HEK293T (cell line): ENCODE measurements around the gene NLRP3.

Source experiments
- CTCF ChIA-PET: fragments of 350-600 bp; formaldehyde crosslinking; extraction: SDS; loops from one replicate; lab custom pipeline; 2021; ENCODE audit warnings: antibody characterized with exemption, inconsistent platforms; lab: Yijun Ruan, JAX
- POLR2A ChIA-PET: fragments of 350-600 bp; formaldehyde crosslinking; extraction: SDS; loops from one replicate; lab custom pipeline; 2020; ENCODE audit warnings: antibody characterized with exemption, inconsistent platforms; lab: Yijun Ruan, JAX
- DNase-seq: peaks from one replicate; pipeline ENCODE4 v3.0.0; 2012; ENCODE audit warnings: mixed read lengths; ENCODE audit errors: extremely low spot score
- ARNT ChIP-seq: fragments of 450-650 bp; IDR thresholded peaks from 2 replicates; pipeline ENCODE4 v1.6.1; 2017; ENCODE audit warnings: mild to moderate bottlenecking
- BHLHE40 ChIP-seq: fragments of 450-650 bp; IDR thresholded peaks from 2 replicates; pipeline ENCODE4 v1.6.1; 2016; ENCODE audit warnings: mild to moderate bottlenecking, moderate library complexity, borderline replicate concordance
- CTBP1 ChIP-seq: fragments of 450-650 bp; IDR thresholded peaks from 2 replicates; pipeline ENCODE4 v1.6.1; 2016; ENCODE audit warnings: borderline replicate concordance
- ELF4 ChIP-seq: fragments of 450-650 bp; IDR thresholded peaks from 2 replicates; pipeline ENCODE4 v1.6.1; 2017; ENCODE audit warnings: antibody characterized with exemption
- FOXA1 ChIP-seq: fragments of 450-650 bp; IDR thresholded peaks from 2 replicates; pipeline ENCODE4 v1.6.1; 2016; ENCODE audit warnings: mild to moderate bottlenecking
- FOXK2 ChIP-seq: fragments of 450-650 bp; IDR thresholded peaks from 2 replicates; pipeline ENCODE4 v1.6.1; 2016; ENCODE audit warnings: mild to moderate bottlenecking
- FOXM1 ChIP-seq: fragments of 450-650 bp; IDR thresholded peaks from 2 replicates; pipeline ENCODE4 v1.6.1; 2017; ENCODE audit warnings: mild to moderate bottlenecking, borderline replicate concordance
- HDGF ChIP-seq: fragments of 450-650 bp; IDR thresholded peaks from 2 replicates; pipeline ENCODE4 v1.6.1; 2017; ENCODE audit warnings: antibody characterized with exemption, borderline replicate concordance
- L3MBTL2 ChIP-seq: fragments of 450-650 bp; conservative IDR thresholded peaks from 2 replicates; pipeline ENCODE4 v1.6.1; 2016; ENCODE audit warnings: mild to moderate bottlenecking
- LEF1 ChIP-seq: fragments of 450-650 bp; IDR thresholded peaks from 2 replicates; pipeline ENCODE4 v1.6.1; 2017; ENCODE audit warnings: mild to moderate bottlenecking, borderline replicate concordance
- NFRKB ChIP-seq: fragments of 450-650 bp; IDR thresholded peaks from 2 replicates; pipeline ENCODE4 v1.6.1; 2016; ENCODE audit warnings: mild to moderate bottlenecking, moderate library complexity
- PKNOX1 ChIP-seq: fragments of 450-650 bp; IDR thresholded peaks from 2 replicates; pipeline ENCODE4 v1.6.1; 2016
- SP1 ChIP-seq: fragments of 450-650 bp; IDR thresholded peaks from 2 replicates; pipeline ENCODE4 v1.6.1; 2017
- SUZ12 ChIP-seq: fragments of 450-650 bp; IDR thresholded peaks from 2 replicates; pipeline ENCODE4 v1.6.1; 2016; ENCODE audit warnings: mild to moderate bottlenecking
- TARDBP ChIP-seq: fragments of 450-650 bp; IDR thresholded peaks from 2 replicates; pipeline ENCODE4 v1.6.1; 2016
- ZNF384 ChIP-seq: fragments of 450-650 bp; IDR thresholded peaks from 2 replicates; pipeline ENCODE4 v1.6.1; 2016

Gene NLRP3

GRCh38 chr1:247402120-247402675 is 13.8 kb upstream of the NLRP3 start:
- ChIA-PET POLR2A (no interaction called here), CTCF (no interaction called here)
- no peak for TF ChIP-seq LEF1
- no peak for TF ChIP-seq TARDBP
- no peak for TF ChIP-seq PKNOX1
- TF ChIP-seq FOXM1: no peak
- no peak for TF ChIP-seq SP1
- no peak for TF ChIP-seq NFRKB
- no peak for TF ChIP-seq ZNF384
- TF ChIP-seq ELF4: no peak
- no peak for TF ChIP-seq SUZ12
- TF ChIP-seq HDGF: no peak
- TF ChIP-seq L3MBTL2: no peak
- TF ChIP-seq FOXK2: no peak
- TF ChIP-seq BHLHE40: no peak
- TF ChIP-seq CTBP1: no peak
- no peak for TF ChIP-seq ARNT
- TF ChIP-seq FOXA1: no peak
- DNase-seq: no peak

- DNase-seq: no peak
- no peak for TF ChIP-seq L3MBTL2
- TF ChIP-seq PKNOX1: no peak
- CTCF ChIA-PET: no interaction called here
- POLR2A ChIA-PET: no interaction called here
Observed at GRCh38 chr1:247406014-247406656, 9.8 kb upstream of the NLRP3 start.

DNA sequence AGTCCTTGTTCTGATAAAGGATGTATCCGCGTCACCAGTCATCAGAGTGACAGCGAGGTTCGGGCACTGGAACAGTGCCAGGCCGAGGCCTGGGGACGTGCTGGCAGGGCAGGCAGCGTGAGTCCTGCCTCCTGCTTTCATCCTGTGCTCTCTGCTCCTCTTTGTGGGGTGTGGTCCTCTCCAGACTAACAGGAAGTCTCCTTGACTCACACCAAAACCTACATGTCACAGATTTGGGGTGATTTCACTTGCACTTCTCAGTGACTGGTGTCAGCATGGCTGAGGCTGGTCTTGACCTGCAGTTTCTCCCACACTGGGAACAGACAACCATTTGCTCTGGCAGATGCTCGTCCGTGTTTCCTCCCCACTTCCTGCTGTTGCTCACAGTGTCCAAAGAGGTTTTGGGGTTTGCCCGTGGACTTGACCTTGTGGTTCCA is 8.8 kb upstream of the NLRP3 start:
- POLR2A ChIA-PET: no interaction called here
- no peak for DNase-seq
- CTCF ChIA-PET: no interaction called here

GRCh38 chr1:247408100-247408499 is 7.9 kb upstream of the NLRP3 start:
- no peak for DNase-seq
- CTCF ChIA-PET: no interaction called here
- no peak for TF ChIP-seq ELF4
- TF ChIP-seq HDGF: no peak
- POLR2A ChIA-PET: no interaction called here

More for the DNA sequence above, 8.8 kb upstream of the NLRP3 start:
- TF ChIP-seq FOXA1 (no peak), PKNOX1 (no peak), SUZ12 (no peak), ELF4 (no peak), NFRKB (no peak), LEF1 (no peak), ZNF384 (no peak), ARNT (no peak), CTBP1 (no peak), FOXM1 (no peak), FOXK2 (no peak), SP1 (no peak), L3MBTL2 (no peak), TARDBP (no peak), BHLHE40 (no peak), HDGF (no peak)

- POLR2A ChIA-PET: no interaction called here
Observed at GRCh38 chr1:247409869-247410544, 6.0 kb upstream of the NLRP3 start.

GRCh38 chr1:247411621-247412327 is 4.2 kb upstream of the NLRP3 start:
- no peak for DNase-seq

More at GRCh38 chr1:247409869-247410544, 6.0 kb upstream of the NLRP3 start:
- no peak for DNase-seq
- TF ChIP-seq BHLHE40 (no peak), ELF4 (no peak), TARDBP (no peak), SUZ12 (no peak), ZNF384 (no peak), FOXK2 (no peak), CTBP1 (no peak), L3MBTL2 (no peak), HDGF (no peak), FOXA1 (no peak), ARNT (no peak)
- CTCF ChIA-PET: no interaction called here

More at GRCh38 chr1:247411621-247412327, 4.2 kb upstream of the NLRP3 start:
- CTCF ChIA-PET: no interaction called here
- POLR2A ChIA-PET: no interaction called here
- no peak for TF ChIP-seq FOXA1
- no peak for TF ChIP-seq ELF4
- TF ChIP-seq FOXM1: no peak
- no peak for TF ChIP-seq ZNF384
- no peak for TF ChIP-seq ARNT
- no peak for TF ChIP-seq BHLHE40
- TF ChIP-seq FOXK2: no peak
- TF ChIP-seq LEF1: no peak
- TF ChIP-seq L3MBTL2: no peak
- no peak for TF ChIP-seq SUZ12
- TF ChIP-seq TARDBP: no peak
- no peak for TF ChIP-seq CTBP1
- TF ChIP-seq PKNOX1: no peak
- TF ChIP-seq NFRKB: no peak
- no peak for TF ChIP-seq SP1
- TF ChIP-seq HDGF: no peak
